ENCODE results near the gene CWC15.
A peak's percentile ranks its signal among the peaks of the same experiment; 100 is the strongest.
"Not testable (repeated sequence)": the region's sequence is repeated elsewhere in the genome, so short reads cannot be mapped to it uniquely, and the experiment has no call there.

Gene CWC15

DNA sequence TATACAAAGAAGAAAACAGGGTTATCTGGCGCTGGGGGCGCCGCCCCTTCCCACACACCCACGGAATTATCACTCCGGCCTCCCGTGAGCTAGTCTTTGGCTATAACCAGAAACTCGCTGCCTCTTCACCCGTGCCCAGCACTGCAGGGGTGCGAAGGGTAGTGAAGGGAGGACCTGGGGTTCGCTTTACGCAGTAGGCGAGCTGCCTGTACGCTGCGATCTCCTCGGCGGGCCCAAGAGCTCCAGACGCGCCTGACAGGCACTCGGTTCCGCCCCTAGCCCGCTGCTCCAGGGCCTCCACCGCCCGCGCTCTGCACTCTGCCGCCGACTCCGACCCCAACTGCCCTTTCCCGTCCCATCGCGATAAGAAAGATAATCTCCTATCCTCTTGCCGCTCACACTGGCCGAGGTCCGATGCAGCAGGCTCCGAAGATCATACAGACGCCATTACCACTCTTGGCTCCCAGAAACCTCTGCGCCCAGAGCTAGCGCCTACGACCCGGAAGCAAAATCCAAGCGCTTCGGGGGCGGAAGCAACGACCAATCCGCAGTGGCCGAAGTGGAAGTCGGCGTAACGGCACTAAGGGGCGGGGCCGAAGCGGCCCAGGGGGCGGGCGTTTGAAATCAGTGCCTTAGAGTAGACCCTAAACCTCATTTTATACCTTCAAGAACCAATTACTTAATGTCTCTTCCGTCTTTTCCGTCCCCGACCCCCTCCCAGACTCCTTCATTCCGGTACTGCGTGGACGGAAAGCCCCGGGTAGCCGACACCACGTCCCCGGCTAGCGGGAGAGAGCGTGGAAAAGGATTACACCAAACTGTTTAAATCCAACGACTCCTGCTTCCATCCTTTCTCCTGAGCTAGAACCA lies at the start of gene CWC15, which contains the start of gene KDM4D:
Gene CWC15, minus strand, starts transcription at position 458 of the 870 bp plus-strand sequence. CDS start 1,371 bp downstream, outside the sequence.
Gene KDM4D, plus strand, starts transcription at position 611 of the 870 bp plus-strand sequence. CDS start 23,664 bp downstream, outside the sequence.
- H3K27me3 Mint-ChIP-seq (ENCODE audit: low read depth), result no peaks in the 10 kb centered on the region
- peaks cover 38% of the 10 kb centered on the region for H3K36me3 Mint-ChIP-seq (ENCODE audit: low read depth)
- peak within 1 kb of the TSS; percentile 83 to 95 (median 94) for H3K27ac Mint-ChIP-seq
- no peak for TF ChIP-seq CTCF (IDR thresholded peaks at IDR 0.05; ENCODE audit: unreplicated experiment in 3 of 3)
- H3K4me1 Mint-ChIP-seq, result peaks cover 16% of the 10 kb centered on the region
- H3K4me3 Mint-ChIP-seq, result peak within 1 kb of the TSS; percentile 95 to 98 (median 96)
- no peaks in the 10 kb centered on the region for H3K9me3 Mint-ChIP-seq

DNA sequence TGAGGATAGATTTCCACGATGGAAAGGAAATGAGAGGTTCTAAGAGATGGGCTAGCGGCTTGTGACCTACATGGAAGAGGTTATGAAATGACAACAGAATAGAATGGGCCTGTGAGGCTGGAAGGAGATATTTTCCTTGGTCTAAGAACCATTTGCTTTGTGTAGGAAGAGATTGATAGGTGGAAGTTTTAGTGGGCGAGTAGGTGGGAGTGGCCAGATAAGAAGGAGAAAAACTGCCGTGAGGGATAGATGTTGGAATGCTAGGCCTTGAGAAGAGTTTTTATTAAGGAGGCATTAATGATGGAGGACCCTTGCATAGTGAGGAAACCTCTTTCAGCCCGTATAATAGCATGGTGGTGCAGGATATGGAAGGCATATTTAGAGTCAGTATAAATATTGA lies 48.1 kb upstream of the CWC15 start:
- H3K4me3 Mint-ChIP-seq; H3K27me3 Mint-ChIP-seq (ENCODE audit: low read depth); H3K27ac Mint-ChIP-seq; H3K4me1 Mint-ChIP-seq; H3K9me3 Mint-ChIP-seq; H3K36me3 Mint-ChIP-seq (ENCODE audit: low read depth): not testable (repeated sequence)

GRCh38 chr11:95016139-95016538 lies 42.8 kb upstream of the CWC15 start:
- Mint-ChIP-seq H3K36me3 (ENCODE audit: low read depth) (no peaks in the 10 kb centered on the region), H3K4me3 (no peak overlapping the region), H3K9me3 (no peaks in the 10 kb centered on the region), H3K27ac (no peak overlapping the region), H3K27me3 (ENCODE audit: low read depth) (no peaks in the 10 kb centered on the region), H3K4me1 (no peaks in the 10 kb centered on the region)
- no peak for TF ChIP-seq CTCF (IDR thresholded peaks at IDR 0.05; ENCODE audit: unreplicated experiment in 3 of 3)

DNA sequence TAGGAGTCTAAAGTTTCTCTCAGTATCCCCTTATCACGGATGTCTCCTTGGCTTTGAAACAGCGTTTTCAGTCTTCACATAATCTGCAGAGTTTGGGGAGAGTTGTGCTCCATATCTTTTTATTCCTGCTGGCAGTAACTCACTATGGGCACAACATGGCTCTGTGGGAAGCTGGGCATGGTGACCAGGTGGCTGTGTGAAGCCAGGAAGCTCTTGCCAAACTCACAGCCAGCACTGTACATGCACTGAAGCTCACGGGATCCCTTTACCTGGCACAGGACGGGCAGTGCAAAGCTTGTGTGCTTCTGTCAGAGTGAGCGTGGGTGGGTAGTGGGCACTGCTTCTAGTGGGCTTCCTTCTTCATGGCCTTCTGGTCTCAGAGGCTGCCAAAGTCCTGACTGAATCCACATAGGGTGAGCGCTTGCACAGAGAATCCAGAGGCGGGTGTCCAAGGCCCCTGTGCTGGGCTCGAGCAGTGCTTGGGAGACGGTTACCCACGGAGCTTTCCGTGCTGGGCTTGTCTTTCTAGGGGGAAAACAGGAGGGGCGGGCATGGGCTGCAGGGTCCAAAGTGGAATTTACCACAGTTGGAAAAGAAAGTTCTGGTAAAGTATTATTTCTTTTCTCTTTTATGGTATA lies 40.9 kb upstream of the CWC15 start:
- Mint-ChIP-seq H3K4me3 (no peak overlapping the region), H3K4me1 (no peaks in the 10 kb centered on the region), H3K9me3 (no peaks in the 10 kb centered on the region), H3K27me3 (ENCODE audit: low read depth) (peaks cover 2% of the 10 kb centered on the region), H3K27ac (no peak overlapping the region), H3K36me3 (ENCODE audit: low read depth) (no peaks in the 10 kb centered on the region)
- no peak for TF ChIP-seq CTCF (IDR thresholded peaks at IDR 0.05; ENCODE audit: unreplicated experiment in 3 of 3)

DNA sequence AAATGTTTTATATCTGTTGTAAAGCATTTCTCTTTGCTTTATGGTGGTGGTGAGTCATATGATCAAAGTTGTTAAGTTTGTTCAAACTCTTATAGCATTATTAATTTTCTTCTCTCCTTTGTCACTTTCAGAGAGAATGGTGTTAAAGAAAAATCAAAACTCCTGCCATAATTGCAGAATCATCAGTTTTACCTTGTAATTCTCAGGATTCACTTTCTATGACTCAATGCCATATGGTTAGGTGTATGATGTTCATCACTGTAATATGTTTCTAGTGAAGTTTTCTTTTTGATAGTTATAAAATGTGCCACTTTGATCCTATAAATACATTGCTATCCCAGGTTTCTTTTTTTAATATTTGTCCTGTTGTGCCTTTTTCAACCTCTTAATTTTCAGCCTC lies 38.0 kb upstream of the CWC15 start:
- H3K4me3 Mint-ChIP-seq, result no peak overlapping the region
- no peak for TF ChIP-seq CTCF (IDR thresholded peaks at IDR 0.05; ENCODE audit: unreplicated experiment in 3 of 3)
- H3K9me3 Mint-ChIP-seq, result peaks cover 4% of the 10 kb centered on the region
- H3K4me1 Mint-ChIP-seq, result no peaks in the 10 kb centered on the region
- no peaks in the 10 kb centered on the region for H3K36me3 Mint-ChIP-seq (ENCODE audit: low read depth)
- H3K27me3 Mint-ChIP-seq (ENCODE audit: low read depth), result peaks cover 12% of the 10 kb centered on the region
- no peak overlapping the region for H3K27ac Mint-ChIP-seq

DNA sequence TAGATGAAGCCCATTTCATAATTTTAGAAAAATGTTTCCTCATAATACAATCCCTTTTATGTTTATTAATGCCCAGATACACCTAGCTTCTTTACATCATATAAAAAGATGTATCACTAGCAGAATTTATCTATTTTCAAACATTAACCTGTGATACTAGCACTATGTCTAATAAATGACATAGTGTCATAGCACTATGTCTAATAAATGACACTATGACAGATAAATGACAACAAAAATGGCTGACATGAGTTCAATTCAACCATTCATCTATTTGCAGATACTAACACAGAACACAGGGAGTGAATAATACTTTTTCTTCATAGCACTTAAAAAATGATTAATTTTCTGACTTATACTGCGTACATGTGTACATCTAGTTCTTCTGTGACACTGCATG lies 32.3 kb upstream of the CWC15 start:
- no peak for TF ChIP-seq CTCF (IDR thresholded peaks at IDR 0.05; ENCODE audit: unreplicated experiment in 3 of 3)
- H3K4me3 Mint-ChIP-seq, result no peak overlapping the region
- H3K27me3 Mint-ChIP-seq (ENCODE audit: low read depth), result peaks cover 12% of the 10 kb centered on the region
- H3K27ac Mint-ChIP-seq, result no peak overlapping the region
- no peaks in the 10 kb centered on the region for H3K36me3 Mint-ChIP-seq (ENCODE audit: low read depth)
- no peaks in the 10 kb centered on the region for H3K4me1 Mint-ChIP-seq
- H3K9me3 Mint-ChIP-seq, result peaks cover 4% of the 10 kb centered on the region
